HG02642 (cell line): ENCODE results near the gene NHERF1.

Experiments used
- ATAC-seq: cut with Tn5 transposase; IDR thresholded peaks from one replicate; pipeline ENCODE4 v1.9.1; 2021; ENCODE audit warnings: mild to moderate bottlenecking; ENCODE audit not compliant: unreplicated experiment, poor library complexity

NHERF1 gene

DNA sequence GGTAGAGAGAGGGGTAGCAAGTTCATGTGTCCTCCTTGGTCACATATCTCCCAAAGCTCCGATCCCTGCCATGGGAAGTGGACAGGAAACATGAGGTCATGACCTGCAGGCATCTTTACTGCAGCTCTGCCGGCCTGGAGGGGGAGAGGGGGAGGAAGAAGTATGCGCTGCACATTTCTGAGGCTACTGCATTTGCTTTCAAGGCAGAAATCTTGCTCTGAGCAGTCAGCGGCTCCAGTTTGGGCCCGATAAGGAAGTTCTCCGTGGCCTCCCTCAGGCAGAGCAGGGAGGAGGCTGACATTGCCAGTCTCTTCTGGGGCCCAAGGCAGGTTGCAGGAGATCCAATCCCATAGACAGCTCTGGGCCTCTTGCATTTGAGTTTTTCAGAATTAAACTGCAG is 1.5 kb upstream of the NHERF1 start:
- no peak for ATAC-seq

DNA sequence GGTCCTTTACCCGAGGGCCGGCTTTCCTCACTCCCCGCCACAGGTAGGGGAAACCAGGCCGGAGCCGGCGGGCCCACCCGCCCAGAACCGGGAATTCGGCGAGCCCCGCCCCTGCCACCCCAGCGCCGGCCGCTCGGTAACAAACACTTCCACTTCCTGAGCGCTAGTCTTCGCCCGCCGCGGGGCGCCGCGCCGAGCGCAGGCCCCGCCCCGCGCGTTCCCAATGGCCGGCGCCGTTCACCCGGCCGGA is 224 bp upstream of the NHERF1 start:
- no peak for ATAC-seq

DNA sequence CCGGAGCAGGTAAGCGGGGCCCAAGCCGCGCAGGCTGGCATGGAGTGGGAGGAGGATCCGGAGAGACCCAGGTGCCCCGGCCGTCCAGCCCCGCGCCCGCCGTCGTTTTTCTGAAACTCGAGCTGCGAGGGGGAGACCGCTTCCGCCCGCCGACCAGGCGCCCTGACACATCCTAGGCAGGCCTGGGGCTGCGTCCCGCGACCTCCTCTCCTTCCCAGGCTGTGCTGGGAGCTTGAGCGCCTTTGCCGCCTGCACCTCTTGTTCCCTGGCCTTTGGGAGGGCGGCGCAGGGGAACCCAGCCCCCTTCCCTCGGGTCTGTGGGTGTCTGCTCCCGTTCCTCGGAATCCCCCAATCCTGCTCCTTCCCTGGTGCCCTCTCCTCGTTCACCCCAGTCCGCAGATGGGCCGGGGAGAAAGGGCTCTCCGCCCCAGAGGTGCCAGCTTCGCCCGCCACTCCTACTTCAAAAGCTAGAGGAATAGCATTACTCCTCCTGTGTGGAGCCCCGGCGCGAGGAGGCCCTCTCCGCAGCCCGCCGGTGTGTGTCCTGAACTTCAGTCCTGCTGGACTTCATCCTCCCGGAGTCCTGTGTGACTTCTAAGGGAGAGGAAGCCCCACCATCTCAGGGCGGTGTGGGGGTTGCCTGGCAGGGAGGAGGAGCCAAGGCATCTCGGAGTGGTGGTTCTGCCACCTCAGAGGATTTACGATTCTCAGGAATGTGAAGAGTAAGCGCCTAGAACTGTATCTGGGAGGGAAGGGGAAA is 1.0 kb downstream of the NHERF1 start:
- ATAC-seq = peak; percentile 3

DNA sequence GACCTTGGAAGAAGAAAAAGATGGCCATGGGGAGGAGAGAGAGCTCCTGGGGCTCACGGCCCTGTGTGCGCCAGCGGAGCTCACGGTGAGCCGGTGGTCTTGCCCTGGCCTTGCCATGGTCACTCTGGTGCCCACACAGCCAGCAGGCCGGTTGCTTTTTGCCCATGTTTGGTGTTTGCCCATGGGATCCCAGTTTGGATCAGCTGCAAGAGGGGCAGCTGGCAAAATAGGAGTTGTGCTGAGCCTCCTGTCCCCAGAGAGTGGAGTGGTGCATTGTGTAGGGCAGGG is 1.6 kb downstream of the NHERF1 start:
- ATAC-seq = no peak

- no peak for ATAC-seq
Measured at GRCh38 chr17:74750327-74751069, 2.1 kb downstream of the NHERF1 start.

DNA sequence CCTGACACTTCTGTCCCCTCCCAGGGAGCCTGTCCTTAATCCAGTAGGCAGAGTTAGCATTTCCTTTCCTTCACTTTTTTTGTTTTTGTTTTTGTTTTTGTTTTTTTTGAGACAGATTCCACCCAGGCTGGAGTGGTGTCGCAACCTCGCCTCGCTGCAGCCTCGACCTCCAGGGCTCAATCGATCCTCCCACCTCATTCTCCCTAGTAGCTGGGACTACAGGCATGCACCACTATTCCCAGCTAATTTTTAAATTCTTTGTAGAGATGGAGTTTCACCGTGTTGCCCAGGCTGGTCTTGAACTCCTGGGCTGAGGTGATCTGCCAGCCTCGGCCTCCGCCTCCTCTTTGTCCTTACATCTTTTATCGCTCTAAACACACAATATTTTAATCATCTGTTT is 4.0 kb downstream of the NHERF1 start:
- ATAC-seq = no peak

DNA sequence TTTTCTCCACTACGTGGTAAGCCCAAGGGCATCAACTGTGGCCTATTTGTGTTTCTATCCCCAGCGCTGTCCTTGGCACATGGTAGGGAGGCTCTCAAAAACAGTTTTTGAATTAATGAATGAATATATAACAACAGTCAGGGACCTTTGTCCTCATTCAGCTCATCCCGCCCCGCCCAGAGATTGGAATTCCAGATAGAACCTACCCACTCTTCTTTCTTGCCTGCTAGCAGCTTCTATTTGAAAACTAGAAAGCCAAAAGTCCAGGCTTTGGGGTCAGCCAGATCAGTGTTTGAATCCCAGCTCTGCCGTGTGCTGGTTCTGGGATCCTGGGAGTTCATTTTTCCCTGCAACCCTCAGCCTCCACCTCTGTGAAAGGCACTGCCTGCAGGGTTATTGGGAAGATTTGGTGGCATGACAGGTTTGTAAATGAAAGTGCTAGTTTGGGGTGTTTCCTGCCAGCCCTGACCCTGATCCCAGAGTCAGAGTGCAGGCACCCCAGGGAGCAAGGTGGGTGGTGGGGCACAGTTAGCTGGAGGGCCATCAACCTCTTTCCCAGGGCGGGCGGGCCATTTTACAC is 4.5 kb downstream of the NHERF1 start:
- ATAC-seq = no peak

DNA sequence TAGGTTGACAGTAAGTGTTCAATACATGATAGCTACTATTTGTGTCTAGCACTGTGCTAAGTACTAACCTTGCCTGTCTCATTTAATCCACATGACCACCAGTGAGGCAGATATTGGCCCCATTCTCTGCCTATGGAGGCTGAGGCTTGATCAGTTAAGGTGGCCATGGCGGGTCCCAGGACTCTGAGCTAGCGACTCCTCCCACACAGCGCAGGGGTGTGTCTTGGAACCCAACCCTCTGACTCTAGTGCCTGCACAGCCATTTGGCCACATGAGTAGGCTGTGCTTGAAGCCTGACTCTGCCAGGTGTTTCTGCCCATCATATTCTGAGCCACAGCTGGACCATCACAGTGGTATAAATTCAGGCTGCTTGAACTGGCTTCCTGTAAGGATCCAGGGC is 6.4 kb downstream of the NHERF1 start:
- ATAC-seq = no peak

GRCh38 chr17:74755533-74755932 is 7.1 kb downstream of the NHERF1 start:
- no peak for ATAC-seq

GRCh38 chr17:74756891-74757290 is 8.5 kb downstream of the NHERF1 start:
- no peak for ATAC-seq

- ATAC-seq = no peak
Measured at GRCh38 chr17:74757502-74757901, 9.1 kb downstream of the NHERF1 start.

DNA sequence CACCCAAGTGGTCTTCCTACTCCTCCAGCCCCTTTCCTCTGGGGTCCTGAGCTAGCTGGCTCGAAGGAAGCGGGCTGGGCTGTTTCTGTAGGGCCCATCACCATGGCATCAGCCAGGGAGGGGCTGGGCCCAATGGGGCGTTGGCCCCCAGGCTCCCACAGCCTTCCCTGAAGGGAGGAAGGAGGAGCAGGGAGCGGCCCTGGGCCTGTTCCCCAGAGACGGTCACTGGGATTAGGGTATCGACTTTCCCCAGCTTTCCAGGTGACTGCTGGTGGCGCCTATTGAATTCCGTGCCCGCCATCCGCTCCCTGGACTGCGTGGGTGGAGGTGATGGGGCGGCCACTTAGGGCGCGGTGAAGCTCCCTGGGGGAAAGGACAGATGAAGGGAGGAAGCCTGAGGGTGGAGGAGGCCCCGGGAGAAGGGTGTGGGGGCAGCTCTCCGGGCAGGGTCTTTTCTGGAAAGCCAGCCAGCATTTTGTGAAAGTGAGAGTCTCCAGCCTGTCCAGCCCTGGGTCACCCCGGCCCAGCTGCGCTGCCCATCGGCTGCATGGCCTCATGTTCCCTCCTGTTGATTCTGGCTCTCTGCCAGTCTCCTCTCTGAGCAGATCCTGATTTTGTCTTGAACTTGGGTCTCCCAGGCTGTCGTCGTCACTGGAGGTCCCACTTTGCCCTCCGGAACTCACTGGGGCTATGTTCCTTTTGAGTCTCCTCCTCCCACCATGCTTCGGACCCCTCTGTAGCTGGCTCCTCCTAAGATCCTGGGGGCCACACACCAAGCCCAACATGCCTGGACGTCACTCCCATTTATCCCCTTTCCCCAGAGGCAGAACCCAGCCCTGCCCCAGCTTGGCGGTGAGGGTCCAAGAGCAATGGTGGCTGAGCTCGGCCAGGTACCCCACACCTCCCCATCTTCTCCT is 9.8 kb downstream of the NHERF1 start:
- no peak for ATAC-seq

GRCh38 chr17:74758848-74759168 is 10.4 kb downstream of the NHERF1 start:
- ATAC-seq = peak; percentile 23

DNA sequence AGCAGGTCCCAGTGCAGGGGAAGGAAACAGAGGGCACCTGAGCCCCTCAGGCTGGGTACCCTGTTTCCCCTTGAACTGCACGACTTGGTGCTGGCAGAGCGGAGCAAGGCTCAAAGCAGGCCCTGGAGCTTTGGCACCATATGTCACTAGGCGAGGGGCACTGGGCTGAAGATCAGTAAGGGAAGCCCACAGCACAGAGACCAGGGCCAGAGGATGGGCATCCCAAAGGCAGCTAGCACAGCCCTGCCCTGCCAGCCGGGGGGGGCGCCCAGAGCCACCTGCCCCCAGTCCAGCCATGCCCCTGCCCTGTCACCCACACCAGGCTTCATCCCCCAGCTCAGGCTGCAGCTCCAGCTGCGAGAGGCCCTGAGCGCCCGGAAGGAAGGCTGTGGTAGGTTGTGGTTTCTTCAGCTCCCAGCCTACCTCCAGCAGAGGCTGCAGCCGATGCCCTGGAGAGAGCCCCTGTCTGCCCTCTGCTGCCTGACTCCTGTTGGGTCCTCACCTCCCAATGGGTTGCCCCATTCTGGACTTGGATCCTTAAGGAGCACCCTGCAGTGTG is 10.9 kb downstream of the NHERF1 start:
- ATAC-seq = peak; percentile 65

- no peak for ATAC-seq
Measured at GRCh38 chr17:74759941-74760340, 11.5 kb downstream of the NHERF1 start.

GRCh38 chr17:74760404-74761105 is 12.1 kb downstream of the NHERF1 start:
- no peak for ATAC-seq

DNA sequence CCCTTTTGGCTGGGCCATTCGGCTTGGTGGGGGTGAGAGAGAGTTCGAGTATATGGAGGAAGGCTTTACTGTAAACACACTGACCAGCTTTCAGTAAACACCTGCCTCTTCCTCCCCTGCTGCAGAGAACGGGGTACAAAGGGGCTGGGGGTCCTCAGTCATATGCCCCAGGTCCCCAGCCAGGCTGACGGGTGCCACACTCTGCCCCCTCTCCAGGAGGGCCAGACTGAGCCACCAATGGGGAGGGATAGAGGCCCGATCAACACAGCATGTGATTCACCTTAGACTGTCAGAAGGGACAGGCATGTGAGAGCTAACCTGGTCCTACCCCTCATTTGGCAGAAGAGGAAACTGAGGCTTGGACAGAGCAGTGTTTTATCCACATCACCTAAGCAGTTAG is 13.0 kb downstream of the NHERF1 start:
- ATAC-seq = no peak

GRCh38 chr17:74761931-74762330 is 13.5 kb downstream of the NHERF1 start:
- ATAC-seq = no peak

- ATAC-seq = no peak
Measured at GRCh38 chr17:74763565-74764387, 15.3 kb downstream of the NHERF1 start.
